ENCODE data around the gene KIF21A.

- TF ChIP-seq CTCF (conservative IDR thresholded peaks at IDR 0.05; ENCODE audit: low read length) (no peak), EZH2phosphoT487 (IDR thresholded peaks at IDR 0.05; ENCODE audit: borderline replicate concordance, low read depth, low read length) (no peak)
Observed at GRCh38 chr12:39343665-39344064, 99.3 kb downstream of the KIF21A start.

Measured in OCI-LY7 (cell line).